ENCODE results near the gene ZNF367.
A peak's percentile ranks its signal among the peaks of the same experiment; 100 is the strongest.

GRCh38 chr9:96449523-96449844, 31.3 kb upstream of the ZNF367 start:
- no peak for TF ChIP-seq CTCF (IDR thresholded peaks at IDR 0.05)
- TF ChIP-seq EZH2 (IDR thresholded peaks at IDR 0.05) = peak; percentile 15
